Stimulated activated CD8-positive, alpha-beta memory T cell treated with anti-CD3 and anti-CD28 coated beads, Interleukin-7, amount 100 ng/mL, for 24 hours (primary cell): Measurements from ENCODE around the gene R3HDML.
"Not testable (repeated sequence)": the region's sequence is repeated elsewhere in the genome, so short reads cannot be mapped to it uniquely, and the experiment has no call there.

Experiments
- DNase-seq: peaks from one replicate; pipeline ENCODE4 v3.0.0-alpha.2; 2020; ENCODE audit warnings: low read depth

Gene R3HDML

GRCh38 chr20:44328428-44328827 is 8.4 kb upstream of the R3HDML start:
- DNase-seq, result no peak

GRCh38 chr20:44331201-44331600 is 5.6 kb upstream of the R3HDML start:
- DNase-seq, result no peak

GRCh38 chr20:44334306-44334705 is 2.5 kb upstream of the R3HDML start:
- DNase-seq, result no peak

- no peak for DNase-seq
Measured at GRCh38 chr20:44334709-44335108, 2.1 kb upstream of the R3HDML start.

DNA sequence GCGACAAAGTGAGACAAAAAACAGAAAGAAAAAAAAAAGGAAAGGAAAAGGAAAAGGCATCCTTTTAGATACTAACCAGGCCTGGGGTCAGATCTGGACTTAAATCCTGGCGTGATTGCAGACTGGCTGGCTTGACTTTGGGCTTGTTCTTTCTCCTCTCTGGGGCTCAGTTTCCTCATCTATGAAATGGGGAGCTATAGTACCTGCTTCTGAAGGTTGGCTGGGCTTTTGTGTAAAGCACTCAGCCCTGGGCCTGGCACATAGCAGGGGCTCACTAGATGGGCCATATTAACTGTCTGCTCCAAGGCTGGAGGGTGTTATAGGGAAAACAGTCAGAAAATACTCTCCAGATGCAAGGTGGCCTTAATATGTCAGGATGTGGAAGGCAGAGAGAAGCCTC is 1.2 kb upstream of the R3HDML start:
- no peak for DNase-seq

GRCh38 chr20:44336086-44336485 is 757 bp upstream of the R3HDML start:
- no peak for DNase-seq

DNA sequence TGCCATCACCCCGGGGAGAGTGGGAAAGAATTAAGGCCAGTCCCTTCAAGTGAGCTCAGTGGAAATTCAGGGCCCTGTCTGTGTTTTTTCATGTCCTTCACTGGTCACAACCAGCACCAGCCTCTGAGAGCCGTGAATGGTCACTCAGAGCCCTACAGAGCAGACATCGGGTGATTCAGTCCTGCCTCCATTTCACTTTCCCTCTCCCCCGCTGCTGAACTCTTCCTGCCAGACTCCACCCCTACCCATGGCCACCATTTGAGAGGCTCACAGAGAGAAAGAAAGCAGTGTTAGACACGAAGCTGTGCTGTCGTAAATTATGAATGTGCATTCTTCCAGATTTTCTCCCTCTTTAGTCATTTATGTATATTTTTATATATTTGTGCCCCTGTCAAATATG is 5.4 kb downstream of the R3HDML start:
- no peak for DNase-seq

GRCh38 chr20:44343162-44343675 is 6.4 kb downstream of the R3HDML start:
- no peak for DNase-seq

DNA sequence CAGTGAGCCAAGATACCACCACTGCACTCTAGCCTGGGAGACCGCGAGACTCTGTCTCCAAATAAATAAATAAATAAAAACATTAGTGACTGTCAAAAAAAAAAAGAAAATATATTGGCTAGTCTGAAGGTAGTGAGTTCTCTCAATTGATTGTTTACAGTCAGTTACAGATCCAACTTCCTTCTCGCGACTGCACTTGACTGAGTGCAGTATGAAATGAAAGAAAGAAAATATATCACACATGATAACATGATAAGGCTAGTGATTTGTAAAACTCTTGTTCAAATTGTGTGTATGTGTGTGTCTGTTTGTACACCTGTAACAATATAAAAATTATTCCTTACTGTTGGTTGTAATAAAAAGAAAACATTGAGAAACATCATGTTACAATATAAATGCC is 7.9 kb downstream of the R3HDML start:
- no peak for DNase-seq

GRCh38 chr20:44345147-44345546 is 8.3 kb downstream of the R3HDML start:
- DNase-seq, result no peak

DNA sequence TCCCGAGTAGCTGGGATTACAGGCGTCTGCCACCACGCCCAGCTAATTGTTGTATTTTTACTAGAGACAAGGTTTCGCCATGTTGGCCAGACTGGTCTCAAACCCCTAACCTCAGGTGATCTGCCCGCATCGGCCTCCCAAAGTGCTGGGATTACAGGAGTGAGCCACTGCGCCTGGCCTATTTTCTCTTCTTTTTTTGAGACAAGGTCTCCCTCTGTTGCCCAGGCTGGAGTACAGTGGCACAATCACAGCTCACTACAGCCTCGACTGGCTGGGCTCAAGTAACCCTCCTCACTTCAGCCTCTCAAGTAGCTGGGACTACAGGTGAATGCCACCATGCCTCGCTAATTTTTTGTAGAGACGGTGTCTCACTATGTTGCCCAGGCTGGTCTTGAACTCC is 9.1 kb downstream of the R3HDML start:
- DNase-seq, result not testable (repeated sequence)

GRCh38 chr20:44348168-44348659 is 11.4 kb downstream of the R3HDML start:
- DNase-seq, result no peak

- DNase-seq, result no peak
Measured at GRCh38 chr20:44349349-44349748, 12.5 kb downstream of the R3HDML start.

DNA sequence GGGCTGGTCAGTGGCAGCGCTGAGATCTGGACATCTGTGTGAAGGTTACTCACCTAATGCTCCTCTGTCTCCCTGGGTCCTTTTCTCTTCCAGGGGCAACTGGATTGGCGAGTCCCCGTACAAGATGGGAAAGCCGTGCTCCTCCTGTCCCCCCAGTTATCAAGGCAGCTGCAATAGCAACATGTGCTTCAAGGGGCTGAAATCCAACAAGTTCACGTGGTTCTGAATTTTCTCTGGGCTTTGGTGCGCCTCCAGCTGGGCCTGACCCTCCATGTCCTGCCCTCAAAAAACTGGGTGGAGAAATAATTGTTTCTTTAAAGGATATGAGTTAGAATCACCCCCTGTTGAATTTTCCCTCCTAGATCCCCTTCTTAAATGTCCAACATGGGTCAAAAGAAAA is 13.7 kb downstream of the R3HDML start:
- no peak for DNase-seq

GRCh38 chr20:44354979-44355497 is 18.2 kb downstream of the R3HDML start:
- no peak for DNase-seq

GRCh38 chr20:44355498-44356352 is 18.9 kb downstream of the R3HDML start, which contains the start of gene HNF4A:
Gene HNF4A, plus strand, starts transcription at chr20:44355699. Its CDS starts 106 bp downstream, at chr20:44355805.
- DNase-seq, result no peak

GRCh38 chr20:44356353-44356723 is 19.5 kb downstream of the R3HDML start:
- no peak for DNase-seq

GRCh38 chr20:44357020-44357419 is 20.2 kb downstream of the R3HDML start:
- DNase-seq, result no peak

DNA sequence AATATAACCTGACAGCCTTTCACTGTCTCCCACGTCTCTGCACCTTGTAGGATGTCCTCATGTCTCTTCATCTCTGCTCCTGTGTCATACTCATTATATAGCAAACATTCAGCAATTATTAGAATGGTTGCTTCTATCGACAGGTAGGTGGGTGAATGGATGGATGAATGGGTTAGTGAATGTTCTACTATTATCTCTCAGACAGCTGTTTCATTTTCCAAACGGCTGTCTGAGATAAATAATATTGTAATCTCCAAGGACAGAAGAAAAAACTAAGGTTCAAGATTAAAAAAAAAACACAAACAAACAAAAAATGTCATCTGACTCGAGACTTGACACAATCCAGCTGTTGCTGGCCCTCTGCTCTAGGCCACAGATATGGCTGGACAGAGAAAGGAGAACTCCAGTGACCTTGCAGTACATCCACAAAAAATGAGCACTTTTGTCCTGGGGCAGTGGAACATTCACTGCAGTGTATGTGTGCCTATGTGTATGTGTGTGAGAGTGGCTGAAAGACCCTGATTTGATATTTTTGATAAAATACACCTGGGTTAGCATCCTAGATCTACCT is 20.8 kb downstream of the R3HDML start:
- no peak for DNase-seq

DNA sequence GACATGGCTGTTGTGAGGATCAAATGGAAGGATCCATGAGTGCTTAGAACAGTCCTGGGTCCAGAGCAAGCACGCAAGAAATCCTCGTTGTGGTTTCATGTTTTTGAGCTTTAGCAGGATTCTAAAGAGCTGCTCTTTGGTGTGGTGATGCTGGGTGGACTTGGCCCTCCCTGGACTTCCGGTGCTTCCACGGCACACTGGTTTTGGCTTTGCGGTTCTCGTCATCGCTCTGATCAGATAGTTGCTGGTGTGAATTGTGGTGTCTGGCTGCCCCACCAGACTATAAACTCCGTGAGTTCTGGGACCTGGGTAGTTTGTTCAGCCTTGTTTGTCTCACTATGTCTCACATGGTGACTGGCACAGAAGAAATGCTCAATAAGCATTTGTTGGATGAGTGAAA is 21.9 kb downstream of the R3HDML start:
- DNase-seq, result no peak

DNA sequence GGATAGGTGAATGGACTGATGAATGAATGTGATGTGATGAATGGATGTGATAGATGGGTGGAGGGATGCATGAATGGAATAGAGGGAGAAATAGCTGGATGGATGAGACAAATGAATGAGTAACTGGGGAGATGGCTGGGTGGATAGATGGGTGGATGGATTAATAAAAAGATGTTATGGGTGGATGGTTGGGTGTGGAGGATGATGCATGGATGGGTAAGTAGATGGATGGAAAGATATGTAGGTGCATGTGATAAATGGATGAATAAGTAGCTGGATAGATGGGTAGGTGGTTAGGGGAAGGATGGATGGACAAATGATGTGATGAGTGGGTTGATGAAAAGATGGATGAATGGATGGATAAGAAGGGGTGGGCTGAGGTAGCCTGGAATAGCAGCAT is 23.4 kb downstream of the R3HDML start:
- DNase-seq, result no peak

DNA sequence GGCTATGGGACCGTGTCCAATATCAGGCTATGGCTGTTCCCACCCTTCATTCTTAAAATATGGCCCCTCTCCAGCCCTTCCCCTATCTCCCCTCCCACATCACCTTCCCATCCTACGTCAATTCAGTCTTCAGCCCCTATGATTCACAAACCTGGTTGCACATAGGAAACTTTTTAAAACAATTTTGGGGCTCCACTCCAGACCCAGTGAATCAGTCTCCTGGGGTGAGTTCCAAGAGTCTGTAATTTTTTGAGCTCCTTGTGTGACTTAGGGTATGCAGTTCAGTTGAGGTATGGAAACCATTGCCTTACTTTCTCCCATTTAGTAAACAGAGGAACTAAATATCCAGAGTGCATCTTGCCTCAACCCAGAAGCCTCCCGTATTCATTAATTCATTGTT is 24.2 kb downstream of the R3HDML start:
- DNase-seq, result no peak

DNA sequence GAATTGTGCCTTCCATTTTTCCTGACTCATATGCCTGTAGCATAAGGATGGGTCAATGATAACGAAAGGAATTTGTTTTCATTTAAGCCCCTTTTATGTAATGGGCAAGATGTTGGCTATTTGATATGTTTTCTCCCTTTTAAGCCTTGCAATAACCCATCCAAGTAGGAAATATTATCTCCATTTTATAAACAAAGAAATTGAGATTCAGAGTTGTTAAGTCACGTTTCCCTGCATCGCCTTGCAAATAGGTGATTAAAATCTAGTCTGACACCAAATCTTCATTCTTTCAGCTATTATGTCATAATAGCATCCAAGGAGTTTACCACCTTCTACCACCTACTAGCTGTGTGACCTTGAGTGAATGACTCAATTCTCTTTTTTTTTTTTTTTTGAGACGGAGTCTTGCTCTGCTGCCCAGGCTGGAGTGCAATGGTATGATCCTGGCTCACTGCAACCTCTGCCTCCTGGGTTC is 25.7 kb downstream of the R3HDML start:
- no peak for DNase-seq
